GM18951 (cell line): ENCODE measurements around the gene ADNP2.

Experiments used
- POLR2A ChIP-seq: IDR thresholded peaks from 4 replicates; pipeline ENCODE4 v1.6.1; 2011; ENCODE audit warnings: mild to moderate bottlenecking; ENCODE audit not compliant: insufficient read length, insufficient read depth; ENCODE audit errors: extremely low read depth
- in situ Hi-C: fragments of 300-500 bp; cut with MboI; formaldehyde crosslinking; loops from one replicate; pipeline ENCODE4 v1.12.0; 2022; ENCODE audit warnings: low sequenced_read_pairs, mixed read lengths, inconsistent platforms; ENCODE audit not compliant: unreplicated experiment

ADNP2 gene

DNA sequence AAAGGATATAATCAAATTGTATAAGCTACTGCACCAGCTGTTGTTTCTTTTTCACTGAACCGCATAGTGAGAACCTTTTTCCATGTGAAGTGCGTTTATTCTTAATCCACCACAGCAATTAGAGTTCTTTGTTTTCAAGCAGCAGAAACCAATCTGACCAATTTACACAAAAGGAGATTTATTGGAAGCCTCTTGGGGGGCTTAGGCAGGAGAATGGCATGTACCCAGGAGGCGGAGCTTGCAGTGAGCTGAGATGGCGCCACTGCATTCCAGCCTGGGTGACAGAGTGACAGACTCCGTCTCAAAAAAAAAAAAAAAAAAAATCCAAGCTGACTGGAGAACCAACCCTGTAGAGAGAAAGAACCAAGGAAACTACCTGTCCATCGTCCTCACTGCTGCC lies 10.0 kb downstream of the ADNP2 start:
- in situ Hi-C loops: no loop called here
- TF ChIP-seq POLR2A: no peak

DNA sequence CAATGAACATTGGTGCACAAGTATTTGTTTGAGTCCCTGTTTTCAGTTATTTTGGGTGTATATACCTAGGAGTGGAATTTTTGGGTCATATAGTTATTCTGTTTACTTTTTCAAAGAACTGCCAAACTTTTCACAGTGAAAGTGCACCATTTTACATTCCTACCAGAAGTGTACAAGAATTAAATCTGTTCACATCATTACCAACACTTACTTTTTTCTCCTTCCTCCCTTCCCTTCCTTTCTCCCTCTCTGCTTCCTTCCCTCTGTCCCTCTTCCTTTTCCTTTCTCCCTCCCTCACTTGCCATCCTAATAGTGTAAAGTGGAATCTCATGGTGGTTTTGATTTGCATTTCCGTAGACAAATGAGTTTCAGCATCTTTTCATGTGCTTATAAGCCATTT lies 11.9 kb downstream of the ADNP2 start:
- in situ Hi-C loops: no loop called here
- TF ChIP-seq POLR2A: no peak

DNA sequence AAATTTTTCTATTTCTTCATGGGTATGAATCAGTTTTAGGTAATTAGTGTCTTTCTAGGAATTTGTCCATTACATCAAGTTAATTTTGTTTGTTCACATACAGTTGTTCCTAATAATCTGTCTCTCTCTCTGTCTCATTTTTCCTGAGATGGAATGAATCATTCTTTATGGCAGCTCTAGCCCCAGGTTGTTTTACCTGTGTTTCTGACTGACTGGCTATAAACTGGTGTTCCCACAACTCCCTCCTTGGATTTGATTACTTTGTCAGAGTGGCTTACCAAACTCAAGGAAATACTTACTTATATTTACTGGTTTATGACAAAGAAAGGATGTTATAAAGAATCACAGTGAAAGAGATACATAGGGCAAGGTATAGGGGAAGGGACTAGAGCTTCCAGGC lies 15.1 kb downstream of the ADNP2 start:
- in situ Hi-C loops: no loop called here
- TF ChIP-seq POLR2A: no peak

DNA sequence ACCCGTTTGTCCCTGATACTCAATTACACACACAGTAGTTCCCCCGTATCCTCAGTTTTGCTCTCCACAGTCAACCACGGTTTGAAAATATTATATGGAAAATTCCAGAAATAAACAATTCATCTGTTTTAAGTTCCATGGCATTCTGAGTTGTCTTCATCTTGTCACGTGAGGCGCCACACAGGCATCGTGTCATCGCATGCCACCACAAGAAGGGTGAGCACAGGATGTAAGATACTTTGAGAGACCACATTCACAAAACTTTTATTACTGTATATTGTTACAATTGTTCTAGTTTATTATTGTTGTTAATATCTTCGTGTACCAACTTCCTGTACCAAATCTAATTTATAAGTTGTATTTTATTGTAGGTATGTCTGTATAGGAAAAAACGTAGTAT lies 17.7 kb downstream of the ADNP2 start:
- no peak for TF ChIP-seq POLR2A
- in situ Hi-C loops: no loop called here

DNA sequence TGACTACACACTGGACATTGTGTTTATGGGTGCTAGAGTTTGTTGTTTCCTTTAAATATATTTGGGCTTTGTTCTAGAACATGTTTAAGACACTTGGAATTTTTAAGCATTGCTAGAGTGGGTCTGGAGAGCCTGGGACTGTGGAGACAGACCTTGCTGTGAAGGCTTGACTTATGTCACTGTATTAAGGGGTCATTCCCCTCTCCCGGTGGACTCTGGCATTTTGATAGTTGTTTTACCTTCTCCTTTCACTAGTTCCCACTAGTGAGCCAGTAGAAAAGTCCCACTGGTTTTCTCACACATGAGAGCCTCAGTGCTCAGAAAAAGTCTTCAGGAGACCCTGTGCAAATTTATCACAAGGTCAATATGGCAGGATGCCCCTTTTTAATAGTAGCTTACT lies 18.6 kb downstream of the ADNP2 start:
- in situ Hi-C loops: no loop called here
- no peak for TF ChIP-seq POLR2A

DNA sequence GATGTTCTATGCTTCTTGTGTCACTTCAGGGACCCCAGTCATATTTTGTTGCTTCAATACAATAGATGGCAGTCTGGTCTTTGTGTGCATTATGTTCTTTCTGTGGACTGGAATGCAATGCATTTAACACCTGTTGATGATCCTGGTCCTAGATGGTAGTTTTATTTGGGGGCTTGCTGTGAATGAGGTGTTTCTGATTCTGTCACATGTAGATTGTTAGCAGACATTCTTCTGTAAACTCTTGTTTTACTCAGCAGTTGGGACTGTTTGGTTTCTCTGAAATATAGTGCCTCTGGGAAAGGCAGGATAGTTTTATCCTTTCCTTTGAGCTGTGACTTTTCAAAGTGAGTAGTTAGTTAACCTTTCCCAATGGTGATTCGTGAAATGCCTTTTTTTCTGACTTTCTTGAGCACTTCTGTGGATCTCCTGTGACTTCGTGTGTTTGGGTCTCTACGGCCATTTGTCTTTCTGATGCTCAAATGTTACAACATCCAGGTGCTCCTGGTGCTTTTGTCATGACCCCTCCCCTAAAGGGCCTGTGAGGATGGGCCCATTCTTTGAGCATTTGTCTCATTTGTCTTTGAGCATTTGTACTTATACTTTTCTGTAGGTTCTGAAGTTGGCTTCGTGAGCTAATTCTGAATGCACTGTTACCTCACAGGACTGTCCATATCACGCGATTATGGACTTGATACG lies 20.8 kb downstream of the ADNP2 start:
- in situ Hi-C loops: no loop called here
- no peak for TF ChIP-seq POLR2A

DNA sequence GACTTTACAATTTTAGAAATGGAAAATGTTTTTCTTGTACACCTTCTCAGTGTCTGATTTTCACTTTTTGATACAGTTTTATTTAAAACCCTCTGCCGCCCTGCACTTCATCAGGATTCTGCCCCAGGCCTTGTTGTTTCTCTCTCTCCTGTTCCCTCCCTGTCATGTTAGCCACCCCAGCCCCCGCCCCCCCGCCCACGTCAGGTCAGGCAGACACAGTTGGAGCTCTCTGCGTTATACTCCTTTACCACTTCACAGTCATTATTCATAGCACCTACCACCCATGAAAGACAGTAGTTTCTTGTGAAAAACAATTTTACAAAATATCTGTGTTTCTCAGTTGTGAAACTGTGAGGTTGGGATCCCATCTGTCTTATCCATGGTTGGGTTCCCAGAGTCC lies 21.5 kb downstream of the ADNP2 start:
- in situ Hi-C loops: no loop called here
- no peak for TF ChIP-seq POLR2A

DNA sequence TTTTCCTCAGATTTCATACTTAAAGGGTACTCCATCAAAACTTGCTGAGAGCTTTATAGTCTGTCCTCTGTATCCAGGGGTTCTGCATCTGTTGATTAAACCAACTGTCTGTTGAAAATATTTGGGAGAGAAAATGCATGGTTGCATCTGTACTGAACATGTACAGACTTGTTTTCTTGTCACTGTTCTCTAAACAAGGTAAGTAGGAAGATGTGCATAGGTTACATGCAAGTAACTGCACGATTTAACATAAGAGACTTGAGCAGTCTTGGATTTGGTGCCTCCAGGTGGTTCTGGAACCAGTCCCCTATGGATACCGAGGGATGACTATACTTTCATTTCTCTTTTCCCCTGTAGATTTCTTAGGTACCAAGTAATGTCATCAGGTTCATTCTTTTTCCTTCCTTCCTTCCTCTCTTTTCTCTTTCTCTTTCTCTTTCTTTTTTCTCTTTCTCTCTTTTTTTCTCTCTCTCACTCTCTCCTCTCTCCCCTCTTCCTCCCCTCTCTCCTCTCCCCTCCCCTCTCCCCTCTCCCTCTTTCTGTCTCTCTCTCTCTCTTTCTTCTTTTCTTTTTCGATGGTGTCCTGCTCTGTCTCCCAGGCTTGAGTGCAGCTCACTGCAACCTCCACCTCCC lies 23.2 kb downstream of the ADNP2 start:
- no peak for TF ChIP-seq POLR2A
- in situ Hi-C loops: no loop called here

DNA sequence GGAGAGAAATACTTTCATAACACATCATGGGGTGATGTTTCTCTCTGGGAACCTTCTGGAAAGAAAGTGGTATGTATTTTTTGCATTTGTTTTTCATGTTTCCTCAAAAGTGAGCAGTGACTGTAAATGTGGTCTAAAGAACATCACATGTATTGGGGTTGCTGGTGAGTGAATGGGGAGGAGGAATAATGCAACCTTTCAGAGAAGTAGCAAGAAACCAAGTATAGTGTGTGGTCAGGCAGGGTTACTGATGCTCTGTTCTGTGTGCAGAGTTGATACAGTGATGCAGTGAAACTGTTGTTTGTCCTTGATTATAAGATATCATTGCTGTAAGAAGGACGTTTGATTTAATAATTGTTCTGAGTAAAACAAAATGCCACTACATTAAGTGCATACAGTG lies 24.1 kb downstream of the ADNP2 start:
- TF ChIP-seq POLR2A: no peak
- in situ Hi-C loops: no loop called here

DNA sequence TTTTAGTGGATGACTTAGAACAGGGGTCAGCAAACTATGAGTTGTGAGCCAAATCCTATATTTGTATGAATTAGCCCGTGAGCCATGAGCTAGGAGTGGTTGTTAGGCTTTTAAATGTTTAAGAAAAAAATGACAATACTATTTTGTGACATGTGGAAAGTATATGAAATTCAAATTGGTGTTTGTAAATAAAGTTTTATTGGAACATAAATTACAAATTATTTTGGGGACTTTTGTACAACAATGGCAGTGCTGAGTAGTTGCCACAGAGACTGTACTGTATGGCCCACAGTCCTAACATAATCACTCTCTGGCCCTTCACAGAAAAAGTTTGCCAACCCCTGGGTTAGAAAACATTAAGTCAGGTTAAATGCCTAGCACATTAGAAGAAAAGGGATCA lies 26.1 kb downstream of the ADNP2 start:
- in situ Hi-C loops: no loop called here
- TF ChIP-seq POLR2A: no peak

DNA sequence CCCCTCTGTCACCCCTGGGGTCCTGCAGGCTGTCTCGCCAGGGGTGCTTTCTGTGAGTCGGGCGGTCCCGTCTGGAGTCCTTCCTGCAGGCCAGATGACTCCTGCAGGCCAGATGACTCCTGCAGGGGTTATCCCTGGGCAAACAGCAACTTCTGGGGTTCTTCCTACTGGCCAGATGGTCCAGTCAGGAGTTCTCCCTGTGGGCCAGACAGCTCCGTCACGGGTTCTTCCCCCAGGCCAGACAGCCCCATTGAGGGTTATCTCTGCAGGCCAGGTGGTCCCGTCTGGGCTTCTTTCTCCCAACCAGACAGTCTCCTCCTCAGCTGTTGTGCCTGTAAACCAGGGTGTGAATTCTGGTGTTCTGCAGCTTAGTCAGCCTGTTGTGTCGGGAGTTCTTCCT lies 27.6 kb downstream of the ADNP2 start:
- in situ Hi-C loops: no loop called here
- no peak for TF ChIP-seq POLR2A

DNA sequence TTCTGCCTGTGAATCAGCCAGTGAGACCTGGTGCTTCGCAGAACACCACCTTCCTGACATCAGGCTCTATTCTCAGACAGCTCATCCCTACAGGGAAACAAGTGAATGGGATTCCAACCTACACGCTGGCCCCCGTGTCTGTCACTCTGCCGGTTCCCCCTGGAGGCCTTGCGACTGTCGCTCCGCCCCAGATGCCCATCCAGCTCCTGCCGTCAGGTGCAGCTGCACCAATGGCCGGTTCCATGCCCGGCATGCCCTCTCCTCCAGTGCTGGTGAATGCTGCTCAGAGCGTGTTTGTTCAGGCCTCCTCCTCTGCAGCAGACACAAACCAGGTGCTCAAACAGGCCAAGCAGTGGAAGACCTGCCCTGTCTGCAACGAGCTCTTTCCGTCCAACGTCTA lies 28.1 kb downstream of the ADNP2 start:
- TF ChIP-seq POLR2A: no peak
- in situ Hi-C loops: no loop called here

DNA sequence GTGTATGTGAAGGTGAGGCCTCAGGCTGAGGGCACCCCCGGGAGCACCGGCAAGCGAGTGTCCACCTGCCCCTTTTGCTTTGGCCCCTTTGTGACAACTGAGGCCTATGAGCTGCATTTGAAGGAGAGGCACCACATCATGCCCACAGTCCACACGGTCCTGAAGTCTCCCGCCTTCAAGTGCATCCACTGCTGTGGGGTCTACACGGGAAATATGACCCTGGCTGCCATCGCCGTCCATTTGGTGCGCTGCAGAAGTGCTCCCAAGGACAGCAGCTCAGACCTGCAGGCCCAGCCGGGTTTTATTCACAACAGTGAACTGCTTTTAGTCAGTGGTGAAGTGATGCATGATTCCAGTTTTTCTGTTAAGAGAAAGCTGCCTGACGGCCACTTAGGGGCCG lies 28.9 kb downstream of the ADNP2 start:
- no peak for TF ChIP-seq POLR2A
- in situ Hi-C loops: no loop called here

DNA sequence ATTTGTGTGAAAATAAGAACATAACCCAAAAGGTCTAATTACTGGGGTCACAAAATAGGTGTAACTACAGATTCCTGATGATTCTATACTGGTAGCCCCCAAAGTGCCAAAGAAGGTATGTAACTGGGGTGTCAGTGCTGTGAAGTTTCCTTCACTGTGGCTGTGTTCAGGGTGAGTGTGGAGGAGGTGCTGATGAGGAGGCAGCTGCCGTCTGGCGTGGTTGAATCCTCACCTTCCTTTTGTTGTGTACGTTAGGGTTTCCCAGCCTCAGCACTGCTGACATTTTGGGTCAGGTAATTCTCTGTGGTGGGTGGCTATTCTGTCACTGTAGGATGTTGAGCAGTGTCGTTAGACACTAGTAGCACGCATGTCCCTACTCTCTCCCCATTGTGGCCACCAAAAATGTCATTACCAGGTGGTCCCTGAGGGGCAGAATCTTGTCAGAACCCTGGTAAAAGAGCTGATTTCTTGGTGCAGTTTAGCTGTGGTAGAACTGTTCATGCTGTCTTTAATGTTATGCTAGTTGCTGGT lies 31.5 kb downstream of the ADNP2 start:
- no peak for TF ChIP-seq POLR2A
- in situ Hi-C loops: no loop called here
